IMR-90 (cell line): ENCODE measurements around the gene ZNF385D. TPM values are rescaled to one million over a fixed set of nuclear protein-coding genes. Genes with fewer than 3 reads are reported as not detected.

Experiments used
- ATAC-seq: fragments of 200-7000 bp; cut with Tn5 transposase; 2 replicates; pipeline ENCODE4 v1.9.1; 2020; ENCODE audit warnings: low read depth, mild to moderate bottlenecking, moderate library complexity
- BruUV-seq: library from RNA; stranded (reverse); fragments of 400-500 nt; replicated peaks from 2 replicates; lab custom pipeline; 2021; lab: Mats Ljungman, UMichigan
- CTCF ChIA-PET: fragments of 300-600 bp; formaldehyde crosslinking; extraction: SDS; loops from one replicate; lab custom pipeline; 2021; ENCODE audit warnings: antibody characterized with exemption; lab: Yijun Ruan, JAX
- POLR2A ChIA-PET: fragments of 300-600 bp; sonication (Branson Sonifier 250); formaldehyde crosslinking; loops from one replicate; lab custom pipeline; 2022; ENCODE audit warnings: antibody characterized with exemption; ENCODE audit not compliant: unreplicated experiment; lab: Charles Lee
- DNase-seq: peaks from one replicate; pipeline ENCODE4 v3.0.0; 2013
- H2AFZ ChIP-seq: replicated peaks from 2 replicates; pipeline ENCODE3; 2013; ENCODE audit warnings: low read length, mild to moderate bottlenecking; ENCODE audit not compliant: poor library complexity
- H2AK5ac ChIP-seq: 2 replicates; pipeline ENCODE4 v1.6.1; 2013; ENCODE audit warnings: low read depth, low read length, inconsistent platforms
- H2AK9ac ChIP-seq: replicated peaks from 2 replicates; pipeline ENCODE3; 2013; ENCODE audit warnings: mild to moderate bottlenecking, low read depth, low read length, moderate library complexity; ENCODE audit not compliant: poor library complexity
- H2BK120ac ChIP-seq: 2 replicates; pipeline ENCODE4 v1.6.1; 2013; ENCODE audit warnings: low read depth, low read length, inconsistent platforms
- H2BK15ac ChIP-seq: 3 replicates; pipeline ENCODE4 v1.6.1; 2013; ENCODE audit warnings: low read depth, low read length, inconsistent platforms
- H2BK20ac ChIP-seq: 2 replicates; pipeline ENCODE4 v1.6.1; 2013; ENCODE audit warnings: low read depth, mild to moderate bottlenecking, inconsistent platforms, low read length, moderate library complexity
- H2BK5ac ChIP-seq: 2 replicates; pipeline ENCODE4 v1.6.1; 2013; ENCODE audit warnings: mild to moderate bottlenecking, low read depth, low read length, inconsistent platforms; ENCODE audit not compliant: poor library complexity, severe bottlenecking
- H3K14ac ChIP-seq: replicated peaks from 2 replicates; pipeline ENCODE4 v1.6.1; 2013; ENCODE audit warnings: low read depth, low read length, inconsistent platforms
- H3K18ac ChIP-seq: 2 replicates; pipeline ENCODE4 v1.6.1; 2013; ENCODE audit warnings: low read depth, low read length, control low read depth
- H3K23ac ChIP-seq: 2 replicates; pipeline ENCODE4 v1.6.1; 2013; ENCODE audit warnings: low read depth, low read length, inconsistent platforms
- H3K27ac ChIP-seq: 2 replicates; pipeline ENCODE4 v1.5.1; 2013; ENCODE audit warnings: mild to moderate bottlenecking, control low read depth, low read length; ENCODE audit not compliant: insufficient read depth
- H3K27me3 ChIP-seq: 2 replicates; pipeline ENCODE4 v1.6.1; 2013; ENCODE audit warnings: low read length; ENCODE audit not compliant: control insufficient read depth, insufficient read depth
- H3K36me3 ChIP-seq: 2 replicates; pipeline ENCODE4 v1.6.1; 2013; ENCODE audit warnings: low read length, mixed read lengths; ENCODE audit not compliant: control insufficient read depth, insufficient read depth
- H3K4ac ChIP-seq: 2 replicates; pipeline ENCODE4 v1.6.1; 2013; ENCODE audit warnings: low read depth, low read length, inconsistent platforms
- H3K4me1 ChIP-seq: 2 replicates; pipeline ENCODE4 v1.6.1; 2013; ENCODE audit warnings: low read length, mixed read lengths; ENCODE audit not compliant: control insufficient read depth, insufficient read depth
- H3K4me2 ChIP-seq: 2 replicates; pipeline ENCODE4 v1.6.1; 2013; ENCODE audit warnings: low read depth, mild to moderate bottlenecking, control low read depth, low read length, moderate library complexity
- H3K4me3 ChIP-seq: 2 replicates; pipeline ENCODE4 v1.5.1; 2013; ENCODE audit warnings: low read depth, mild to moderate bottlenecking, control low read depth, low read length, moderate library complexity; ENCODE audit not compliant: insufficient read depth
- H3K56ac ChIP-seq: 2 replicates; pipeline ENCODE4 v1.6.1; 2013; ENCODE audit warnings: low read length, inconsistent platforms; ENCODE audit not compliant: insufficient read depth; ENCODE audit errors: extremely low read depth
- H3K79me1 ChIP-seq, 2 experiments: 2 replicates each; pipeline ENCODE4 v1.6.1; 2013; ENCODE audit warnings: low read length in 2 of 2, inconsistent platforms in 1 of 2, low read depth in 1 of 2
- H3K9ac ChIP-seq: 2 replicates; pipeline ENCODE4 v1.6.1; 2013; ENCODE audit warnings: low read depth, low read length, control low read depth
- H3K9me1 ChIP-seq: 2 replicates; pipeline ENCODE4 v1.6.1; 2013; ENCODE audit warnings: low read length, inconsistent platforms; ENCODE audit not compliant: insufficient read depth
- H3K9me3 ChIP-seq: 2 replicates; pipeline ENCODE4 v1.6.1; 2013; ENCODE audit warnings: low read length; ENCODE audit not compliant: control insufficient read depth, insufficient read depth
- H4K20me1 ChIP-seq: 2 replicates; pipeline ENCODE4 v1.6.1; 2013; ENCODE audit warnings: low read length, inconsistent platforms; ENCODE audit not compliant: insufficient read depth
- H4K5ac ChIP-seq: 2 replicates; pipeline ENCODE4 v1.6.1; 2013; ENCODE audit warnings: mild to moderate bottlenecking, low read depth, low read length, control low read depth
- H4K8ac ChIP-seq, 2 experiments: 2 replicates each; pipeline ENCODE4 v1.6.1; 2013; ENCODE audit warnings: low read depth in 2 of 2, low read length in 2 of 2, control low read depth in 1 of 2, inconsistent platforms in 1 of 2
- H4K91ac ChIP-seq: 2 replicates; pipeline ENCODE4 v1.6.1; 2013; ENCODE audit warnings: low read depth, low read length, inconsistent platforms; ENCODE audit not compliant: insufficient read depth
- BHLHE40 ChIP-seq: fragments of 150-350 bp; IDR thresholded peaks from 2 replicates; pipeline ENCODE4 v1.6.1; 2016; ENCODE audit warnings: mild to moderate bottlenecking, low read depth, low read length
- CEBPB ChIP-seq: IDR thresholded peaks from 2 replicates; pipeline ENCODE4 v1.6.1; 2012; ENCODE audit warnings: low read depth, low read length, improper control_type of control experiment
- MAZ ChIP-seq: IDR thresholded peaks from 2 replicates; pipeline ENCODE4 v1.6.1; 2012; ENCODE audit warnings: low read depth, mild to moderate bottlenecking, low read length, improper control_type of control experiment, moderate library complexity, borderline replicate concordance
- MXI1 ChIP-seq: IDR thresholded peaks from 2 replicates; pipeline ENCODE4 v1.6.1; 2012; ENCODE audit warnings: low read depth, mild to moderate bottlenecking, low read length, moderate library complexity, borderline replicate concordance
- POLR2A ChIP-seq: IDR thresholded peaks from 2 replicates; pipeline ENCODE4 v1.6.1; 2012; ENCODE audit warnings: mild to moderate bottlenecking, low read depth, low read length
- SMC3 ChIP-seq: fragments of 150-350 bp; IDR thresholded peaks from 2 replicates; pipeline ENCODE4 v1.6.1; 2016; ENCODE audit warnings: low read depth, mild to moderate bottlenecking, antibody characterized with exemption, low read length, moderate library complexity
- WGBS, 2 experiments: methylation state at CpG; one replicate each; pipeline versions ENCODE4 v1.1.5 to v1.1.7; 2013; ENCODE audit warnings: missing lambda C conversion rate in 2 of 2; ENCODE audit not compliant: insufficient read length in 1 of 2; ENCODE audit errors: extremely low coverage in 2 of 2; 5-methylcytosine and 5-hydroxymethylcytosine counted together
- dilution Hi-C: fragments of 300-500 bp; cut with HindIII; formaldehyde crosslinking; loops from one replicate; pipeline ENCODE4 v1.14.3; 2018; ENCODE audit warnings: low sequenced_read_pairs; ENCODE audit not compliant: unreplicated experiment
- in situ Hi-C: fragments of 300-500 bp; cut with MboI; formaldehyde crosslinking; loops from 3 replicates; pipeline ENCODE4 v1.14.3; 2019; ENCODE audit warnings: low sequenced_read_pairs, inconsistent platforms, mixed read lengths
- intact Hi-C: fragments of 100-400 bp; cut with micrococcal nuclease; formaldehyde crosslinking; loops from 2 replicates; pipeline ENCODE4 v1.10.0; 2022
- polyA plus RNA-seq, 3 experiments: library from polyadenylated mRNA; depleted of rRNA; stranded (reverse); fragments of >200 nt; gene quantifications; 2 replicates each; pipeline ENCODE4 v1.2.3, GENCODE V29; 2012; ENCODE audit warnings: low replicate concordance in 1 of 3
- total RNA-seq: library from RNA; depleted of rRNA; stranded (reverse); fragments of >200 nt; gene quantifications from 2 replicates; pipeline ENCODE4 v1.2.3, GENCODE V29; 2012
- TF ChIP-seq, protein P1 (sequence below): conservative IDR thresholded peaks from 2 replicates; pipeline ENCODE4 v1.5.1; 2012; ENCODE audit warnings: mild to moderate bottlenecking, low read depth, low read length, improper control_type of control experiment
- TF ChIP-seq, protein P2 (sequence below): fragments of 150-350 bp; IDR thresholded peaks from 2 replicates; pipeline ENCODE4 v1.6.1; 2016; ENCODE audit warnings: low read depth, mild to moderate bottlenecking, low read length, moderate library complexity, borderline replicate concordance

ZNF385D gene
- total and polyA plus RNA-seq, 2 of the 4 experiments (the other 2 are of a cell fraction), result 0.18 to 2.4 TPM

DNA sequence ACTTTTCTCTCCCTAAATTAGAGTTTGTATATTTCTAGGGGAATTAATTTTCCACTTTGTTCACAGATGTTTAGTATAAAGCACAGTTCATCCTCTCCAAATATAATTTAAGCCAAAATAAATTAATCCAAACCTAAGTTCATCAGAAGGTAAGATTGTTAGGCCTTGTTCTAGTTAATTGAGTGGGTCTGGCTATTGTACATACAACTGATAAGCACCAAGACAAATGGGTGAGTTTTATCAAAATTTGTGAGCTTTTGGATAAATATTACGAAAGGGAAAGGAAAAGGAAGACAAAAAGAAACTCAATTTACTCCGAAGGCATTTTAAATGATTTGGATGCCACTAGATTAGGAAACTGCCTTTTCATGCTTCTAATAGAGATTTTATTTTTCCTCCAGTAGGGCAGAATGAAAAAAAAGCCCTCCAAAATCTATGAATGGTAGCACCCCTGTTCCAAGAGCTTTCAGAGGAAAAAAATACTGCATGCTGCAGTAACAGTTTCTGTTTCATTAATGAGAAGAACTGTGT, 304.0 kb downstream of the ZNF385D start:
- dilution Hi-C loops, result no loop called here
- no peak overlapping the region for H3K27ac ChIP-seq
- no CpG with 5 or more reads among the region's 2 CpGs for WGBS, 2 experiments

More for the DNA sequence above, 304.0 kb downstream of the ZNF385D start:
- Histone ChIP-seq H4K8ac (no peak overlapping the region), H4K91ac (no peak overlapping the region), H3K79me1 (no peaks in the 10 kb centered on the region), H3K4me1 (no peaks in the 10 kb centered on the region), H2AFZ (no peak overlapping the region), H2BK120ac (no peak overlapping the region), H3K36me3 (no peaks in the 10 kb centered on the region), H2BK20ac (no peak overlapping the region), H3K14ac (no peak overlapping the region), H2AK5ac (no peak overlapping the region), H3K27me3 (no peaks in the 10 kb centered on the region), H2BK5ac (no peak overlapping the region), H4K20me1 (no peaks in the 10 kb centered on the region), H3K9ac (no peak overlapping the region), H3K56ac (no peak overlapping the region), H3K4me3 (no peak overlapping the region), H3K4ac (no peak overlapping the region), H3K9me1 (no peaks in the 10 kb centered on the region), H3K9me3 (no peaks in the 10 kb centered on the region; the same call in 1 of the 2 replicates), H3K23ac (no peak overlapping the region), H3K4me2 (no peak overlapping the region), H4K5ac (no peak overlapping the region), H2BK15ac (no peak overlapping the region), H2AK9ac (no peak overlapping the region), H3K18ac (no peak overlapping the region)
- POLR2A ChIA-PET, result no interaction called here
- no peak for DNase-seq
- ATAC-seq, result no peak
- no TSS peak for BruUV-seq
- TF ChIP-seq MXI1 (no peak), BHLHE40 (no peak), SMC3 (no peak), POLR2A (no peak), CEBPB (no peak), MAZ (no peak)
- TF ChIP-seq, protein P1, sequence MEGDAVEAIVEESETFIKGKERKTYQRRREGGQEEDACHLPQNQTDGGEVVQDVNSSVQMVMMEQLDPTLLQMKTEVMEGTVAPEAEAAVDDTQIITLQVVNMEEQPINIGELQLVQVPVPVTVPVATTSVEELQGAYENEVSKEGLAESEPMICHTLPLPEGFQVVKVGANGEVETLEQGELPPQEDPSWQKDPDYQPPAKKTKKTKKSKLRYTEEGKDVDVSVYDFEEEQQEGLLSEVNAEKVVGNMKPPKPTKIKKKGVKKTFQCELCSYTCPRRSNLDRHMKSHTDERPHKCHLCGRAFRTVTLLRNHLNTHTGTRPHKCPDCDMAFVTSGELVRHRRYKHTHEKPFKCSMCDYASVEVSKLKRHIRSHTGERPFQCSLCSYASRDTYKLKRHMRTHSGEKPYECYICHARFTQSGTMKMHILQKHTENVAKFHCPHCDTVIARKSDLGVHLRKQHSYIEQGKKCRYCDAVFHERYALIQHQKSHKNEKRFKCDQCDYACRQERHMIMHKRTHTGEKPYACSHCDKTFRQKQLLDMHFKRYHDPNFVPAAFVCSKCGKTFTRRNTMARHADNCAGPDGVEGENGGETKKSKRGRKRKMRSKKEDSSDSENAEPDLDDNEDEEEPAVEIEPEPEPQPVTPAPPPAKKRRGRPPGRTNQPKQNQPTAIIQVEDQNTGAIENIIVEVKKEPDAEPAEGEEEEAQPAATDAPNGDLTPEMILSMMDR, result no peak
- TF ChIP-seq, protein P2, sequence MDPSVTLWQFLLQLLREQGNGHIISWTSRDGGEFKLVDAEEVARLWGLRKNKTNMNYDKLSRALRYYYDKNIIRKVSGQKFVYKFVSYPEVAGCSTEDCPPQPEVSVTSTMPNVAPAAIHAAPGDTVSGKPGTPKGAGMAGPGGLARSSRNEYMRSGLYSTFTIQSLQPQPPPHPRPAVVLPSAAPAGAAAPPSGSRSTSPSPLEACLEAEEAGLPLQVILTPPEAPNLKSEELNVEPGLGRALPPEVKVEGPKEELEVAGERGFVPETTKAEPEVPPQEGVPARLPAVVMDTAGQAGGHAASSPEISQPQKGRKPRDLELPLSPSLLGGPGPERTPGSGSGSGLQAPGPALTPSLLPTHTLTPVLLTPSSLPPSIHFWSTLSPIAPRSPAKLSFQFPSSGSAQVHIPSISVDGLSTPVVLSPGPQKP, result no peak
- in situ Hi-C loops, result no loop called here
- intact Hi-C loops, result no loop called here
- CTCF ChIA-PET, result no interaction called here
